Progenitor cell of endocrine pancreas (in vitro differentiated cells): ENCODE results near the gene COQ8A. TPM values are rescaled to one million over a fixed set of nuclear protein-coding genes. Genes with fewer than 3 reads are reported as not detected.
"Not testable (repeated sequence)": the region's sequence is repeated elsewhere in the genome, so short reads cannot be mapped to it uniquely, and the experiment has no call there.

ENCODE experiments used
- DNase-seq: peaks from one replicate; pipeline ENCODE4 v3.0.0; 2021; ENCODE audit warnings: low spot score; ENCODE audit not compliant: unreplicated experiment
- H3K27ac Mint-ChIP-seq: 2 replicates; pipeline ENCODE4 v1.8.0; 2021; ENCODE audit warnings: mild to moderate bottlenecking, moderate library complexity, mixed read lengths
- H3K27me3 Mint-ChIP-seq: 2 replicates; pipeline ENCODE4 v1.8.0; 2021; ENCODE audit warnings: mixed read lengths
- H3K36me3 Mint-ChIP-seq: 2 replicates; pipeline ENCODE4 v1.8.0; 2022; ENCODE audit warnings: mixed read lengths; ENCODE audit not compliant: insufficient read depth
- H3K4me1 Mint-ChIP-seq: 2 replicates; pipeline ENCODE4 v1.8.0; 2021; ENCODE audit warnings: low read depth, mixed read lengths
- H3K4me3 Mint-ChIP-seq: 2 replicates; pipeline ENCODE4 v1.8.0; 2021; ENCODE audit warnings: low read depth, mild to moderate bottlenecking, moderate library complexity, mixed read lengths
- H3K9me3 Mint-ChIP-seq: 2 replicates; pipeline ENCODE4 v1.8.0; 2021; ENCODE audit warnings: low read depth, mixed read lengths
- CTCF ChIP-seq: fragments of 200-600 bp; sonication (generic); IDR thresholded peaks from one replicate; pipeline ENCODE4 v1.5.0; 2021; ENCODE audit warnings: antibody characterized with exemption, mild to moderate bottlenecking; ENCODE audit not compliant: unreplicated experiment
- total RNA-seq: library from RNA; stranded (reverse); gene quantifications from 2 replicates; pipeline ENCODE4 v1.2.1, GENCODE V29; 2021

Gene COQ8A
- total RNA-seq, 1 donor from 2014 or later = 31.0 TPM

GRCh38 chr1:226995365-226996332, 55.6 kb downstream of the COQ8A start:
- no peak overlapping the region for H3K4me3 Mint-ChIP-seq
- H3K9me3 Mint-ChIP-seq = peaks cover 12% of the 10 kb centered on the region
- H3K27me3 Mint-ChIP-seq = no peaks in the 10 kb centered on the region
- peaks cover 24% of the 10 kb centered on the region for H3K36me3 Mint-ChIP-seq
- no peak overlapping the region for H3K27ac Mint-ChIP-seq
- H3K4me1 Mint-ChIP-seq = peaks cover 41% of the 10 kb centered on the region
- TF ChIP-seq CTCF = no peak
- no peak for DNase-seq

DNA sequence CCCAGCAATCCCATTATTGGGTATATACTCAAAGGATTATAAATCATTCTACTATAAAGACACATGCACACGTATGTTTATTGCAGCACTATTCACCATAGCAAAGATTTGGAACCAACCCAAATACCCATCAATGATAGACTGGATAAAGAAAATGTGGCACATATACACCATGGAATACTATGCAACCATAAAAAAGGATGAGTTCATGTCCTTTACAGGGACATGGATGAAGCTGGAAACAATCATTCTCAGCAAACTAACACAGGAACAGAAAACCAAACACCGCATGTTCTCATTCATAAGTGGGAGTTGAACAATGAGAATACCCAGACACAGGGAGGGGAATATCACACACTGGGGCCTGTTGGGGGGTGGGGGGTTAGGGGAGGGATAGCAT, 59.5 kb downstream of the COQ8A start:
- peaks cover 27% of the 10 kb centered on the region for H3K36me3 Mint-ChIP-seq
- not testable (repeated sequence) for H3K27ac Mint-ChIP-seq, DNase-seq, H3K4me3 Mint-ChIP-seq, H3K27me3 Mint-ChIP-seq
- H3K9me3 Mint-ChIP-seq = peaks cover 12% of the 10 kb centered on the region
- H3K4me1 Mint-ChIP-seq = peaks cover 22% of the 10 kb centered on the region

DNA sequence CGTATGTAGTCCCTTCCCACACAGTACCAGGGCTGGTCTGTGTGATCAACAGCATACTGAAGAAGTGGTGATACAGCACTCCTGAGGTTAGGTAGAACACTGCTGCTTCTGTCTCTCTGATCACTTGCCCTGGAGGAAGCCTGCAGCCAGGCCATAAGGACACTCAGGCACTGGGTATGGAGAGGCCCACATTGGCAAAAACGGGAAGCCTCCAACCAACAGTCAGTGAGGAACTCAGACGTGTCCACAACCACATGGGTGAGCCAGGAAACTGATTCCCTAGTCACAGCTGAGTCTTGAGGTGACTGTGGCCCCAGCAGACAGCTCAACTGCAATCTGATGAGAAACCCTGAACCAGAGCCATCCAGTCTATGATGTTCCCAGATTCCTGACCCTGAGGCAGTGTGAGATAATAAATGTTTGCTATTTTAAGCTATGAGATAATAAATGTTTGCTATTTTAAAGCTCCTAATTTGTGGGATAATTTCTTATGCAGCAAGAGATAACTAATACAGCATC, 62.5 kb downstream of the COQ8A start:
- H3K9me3 Mint-ChIP-seq = peaks cover 9% of the 10 kb centered on the region
- H3K36me3 Mint-ChIP-seq = peaks cover 22% of the 10 kb centered on the region
- DNase-seq = no peak
- no peak overlapping the region for H3K4me3 Mint-ChIP-seq
- no peaks in the 10 kb centered on the region for H3K27me3 Mint-ChIP-seq
- no peak overlapping the region for H3K27ac Mint-ChIP-seq
- no peak for TF ChIP-seq CTCF
- H3K4me1 Mint-ChIP-seq = no peaks in the 10 kb centered on the region

GRCh38 chr1:227003165-227003564, 63.1 kb downstream of the COQ8A start:
- no peak for TF ChIP-seq CTCF
- Mint-ChIP-seq H3K9me3 (peaks cover 6% of the 10 kb centered on the region), H3K4me1 (no peaks in the 10 kb centered on the region), H3K4me3 (no peak overlapping the region), H3K36me3 (peaks cover 19% of the 10 kb centered on the region), H3K27me3 (no peaks in the 10 kb centered on the region), H3K27ac (no peak overlapping the region)
- DNase-seq = no peak

DNA sequence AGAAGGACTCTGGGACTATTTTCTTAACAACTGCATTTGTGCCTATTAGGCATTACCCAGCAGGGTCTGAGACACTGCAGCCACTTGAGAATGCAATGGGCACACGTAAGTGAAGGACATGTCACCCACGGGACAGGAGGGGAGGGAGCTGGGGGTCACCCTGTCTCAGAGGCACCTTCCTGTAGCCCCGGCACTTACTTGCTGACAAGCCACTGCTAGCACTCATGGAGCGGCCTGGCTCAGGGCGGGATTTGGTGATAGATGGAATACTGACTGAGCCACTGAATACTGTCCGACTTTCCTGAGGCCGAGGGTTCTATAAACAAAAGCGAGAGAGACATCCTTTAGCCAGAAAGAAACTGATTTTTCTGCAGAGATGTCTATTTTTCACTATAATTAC, 64.7 kb downstream of the COQ8A start:
- Mint-ChIP-seq H3K9me3 (no peaks in the 10 kb centered on the region), H3K36me3 (peaks cover 8% of the 10 kb centered on the region), H3K4me1 (no peaks in the 10 kb centered on the region), H3K27me3 (no peaks in the 10 kb centered on the region), H3K27ac (no peak overlapping the region), H3K4me3 (no peak overlapping the region)
- TF ChIP-seq CTCF = no peak
- DNase-seq = no peak
